PC-9 (cell line): ENCODE results near the gene ERVV-1. TPM values are rescaled to one million over a fixed set of nuclear protein-coding genes. Genes with fewer than 3 reads are reported as not detected.

ENCODE experiments used
- BruUV-seq: library from RNA; stranded (reverse); fragments of 400-500 nt; replicated peaks from 2 replicates; lab custom pipeline; 2021; lab: Mats Ljungman, UMichigan
- CTCF ChIA-PET: fragments of 300-600 bp; sonication (Branson Sonifier 250); formaldehyde crosslinking; loops from one replicate; lab custom pipeline; 2022; ENCODE audit warnings: antibody characterized with exemption; lab: Charles Lee
- POLR2A ChIA-PET: fragments of 300-600 bp; sonication (Branson Sonifier 250); formaldehyde crosslinking; loops from one replicate; lab custom pipeline; 2022; ENCODE audit warnings: antibody characterized with exemption; ENCODE audit not compliant: unreplicated experiment; lab: Charles Lee
- DNase-seq, 2 experiments: peaks; one replicate each; pipeline versions ENCODE4 v3.0.0 to v3.0.0-alpha.2; 2015 to 2022; ENCODE audit warnings: mixed read lengths in 1 of 2
- H2AFZ ChIP-seq: fragments of 200-600 bp; sonication (generic); 2 replicates; pipeline ENCODE4 v1.8.1; 2017; ENCODE audit warnings: antibody characterized with exemption
- H3F3A ChIP-seq: fragments of 200-600 bp; sonication (generic); 2 replicates; pipeline ENCODE4 v1.8.1; 2017; ENCODE audit warnings: antibody characterized with exemption, mild to moderate bottlenecking, low read depth; ENCODE audit not compliant: insufficient read depth
- H3K27ac ChIP-seq: fragments of 200-600 bp; sonication (generic); 2 replicates; pipeline ENCODE4 v1.6.1; 2016; ENCODE audit warnings: mixed run types
- H3K27me3 ChIP-seq: fragments of 200-600 bp; sonication (generic); 2 replicates; pipeline ENCODE4 v1.6.1; 2016; ENCODE audit warnings: low read depth, mixed run types; ENCODE audit not compliant: insufficient read depth
- H3K36me3 ChIP-seq: fragments of 200-600 bp; sonication (generic); 2 replicates; pipeline ENCODE4 v1.6.1; 2016; ENCODE audit warnings: low read depth, mixed run types
- H3K4me1 ChIP-seq: fragments of 200-600 bp; sonication (generic); replicated peaks from 2 replicates; pipeline ENCODE4 v1.6.1; 2016; ENCODE audit warnings: mixed run types; ENCODE audit not compliant: insufficient read depth
- H3K4me2 ChIP-seq: fragments of 200-600 bp; sonication (generic); 2 replicates; pipeline ENCODE4 v1.6.1; 2017; ENCODE audit warnings: mixed run types
- H3K4me3 ChIP-seq: fragments of 200-600 bp; sonication (generic); 2 replicates; pipeline ENCODE4 v1.6.1; 2016; ENCODE audit warnings: mixed run types
- H3K79me2 ChIP-seq: fragments of 200-600 bp; sonication (generic); 2 replicates; pipeline ENCODE4 v1.6.1; 2017; ENCODE audit warnings: low read depth, mixed run types
- H3K9me2 ChIP-seq: fragments of 200-600 bp; sonication (generic); 2 replicates; pipeline ENCODE4 v1.8.1; 2017; ENCODE audit warnings: mild to moderate bottlenecking; ENCODE audit not compliant: insufficient read depth
- H3K9me3 ChIP-seq: fragments of 200-600 bp; sonication (generic); 2 replicates; pipeline ENCODE4 v1.8.1; 2016; ENCODE audit warnings: low read depth; ENCODE audit not compliant: insufficient read depth
- H4K20me1 ChIP-seq: fragments of 200-600 bp; sonication (generic); 2 replicates; pipeline ENCODE4 v1.8.1; 2017; ENCODE audit not compliant: insufficient read depth
- CTCF ChIP-seq: fragments of 200-600 bp; sonication (generic); conservative IDR thresholded peaks from 2 replicates; pipeline ENCODE4 v1.6.1; 2017; ENCODE audit warnings: mixed run types, antibody characterized with exemption, mild to moderate bottlenecking, moderate library complexity
- EZH2 ChIP-seq: fragments of 200-600 bp; sonication (generic); IDR thresholded peaks from 2 replicates; pipeline ENCODE4 v1.8.0; 2017; ENCODE audit warnings: antibody characterized with exemption, low read depth
- intact Hi-C: fragments of 100-400 bp; cut with micrococcal nuclease; formaldehyde crosslinking; loops from one replicate; pipeline ENCODE4 v1.10.0; 2022; ENCODE audit not compliant: unreplicated experiment
- total RNA-seq: library from RNA; stranded (reverse); gene quantifications from 2 replicates; pipeline ENCODE4 v1.2.3, GENCODE V29; 2021

Gene ERVV-1
- total RNA-seq, 1 experiment from 2014 or later = not detected

- BruUV-seq = no TSS peak
- Histone ChIP-seq H3K4me2 (no peak overlapping the region), H4K20me1 (no peaks in the 10 kb centered on the region), H3F3A (peaks cover 6% of the 10 kb centered on the region; the same call in 1 of the 2 replicates), H3K9me2 (no peaks in the 10 kb centered on the region), H3K4me3 (no peak overlapping the region), H3K36me3 (0 out of 2 replicates have a peak, but pooled peaks cover 7% of the 10 kb centered on the region), H3K9me3 (peaks cover 33% of the 10 kb centered on the region), H3K27ac (no peak overlapping the region), H3K79me2 (no peaks in the 10 kb centered on the region), H2AFZ (no peak overlapping the region), H3K27me3 (no peaks in the 10 kb centered on the region), H3K4me1 (peaks cover 16% of the 10 kb centered on the region; the same call in 1 of the 2 replicates)
- POLR2A ChIA-PET = no interaction called here
- CTCF ChIA-PET = no interaction called here
- TF ChIP-seq CTCF = no peak
- no peak for TF ChIP-seq EZH2
- DNase-seq = no peak
- intact Hi-C loops = no loop called here
Measured at GRCh38 chr19:52987221-52987620, 26.5 kb upstream of the ERVV-1 start.

- Histone ChIP-seq H3K27me3 (no peaks in the 10 kb centered on the region), H3F3A (peaks cover 7% of the 10 kb centered on the region; the same call in 1 of the 2 replicates), H4K20me1 (no peaks in the 10 kb centered on the region), H3K27ac (no peak overlapping the region), H3K4me2 (no peak overlapping the region), H3K79me2 (no peaks in the 10 kb centered on the region), H3K9me2 (no peaks in the 10 kb centered on the region), H3K4me1 (peaks cover 25% of the 10 kb centered on the region; the same call in 1 of the 2 replicates), H2AFZ (no peak overlapping the region), H3K9me3 (peaks cover 26% of the 10 kb centered on the region), H3K4me3 (no peak overlapping the region), H3K36me3 (0 out of 2 replicates have a peak, but pooled peaks cover 7% of the 10 kb centered on the region)
- POLR2A ChIA-PET = no interaction called here
- TF ChIP-seq CTCF (no peak), EZH2 (no peak)
- DNase-seq = no peak
- BruUV-seq = no TSS peak
- CTCF ChIA-PET = no interaction called here
- intact Hi-C loops = no loop called here
Measured at GRCh38 chr19:52988506-52988905, 25.2 kb upstream of the ERVV-1 start.

GRCh38 chr19:52990759-52991418 lies 22.8 kb upstream of the ERVV-1 start:
- Histone ChIP-seq H3K79me2 (no peaks in the 10 kb centered on the region), H3F3A (peaks cover 11% of the 10 kb centered on the region), H3K27ac (peak overlapping the region; percentile 89), H3K9me2 (no peaks in the 10 kb centered on the region), H3K27me3 (no peaks in the 10 kb centered on the region), H3K9me3 (peaks cover 9% of the 10 kb centered on the region), H3K36me3 (no peaks in the 10 kb centered on the region), H3K4me1 (peaks cover 25% of the 10 kb centered on the region; the same call in 1 of the 2 replicates), H3K4me3 (peak overlapping the region; percentile 52), H2AFZ (peak overlapping the region; percentile 54), H4K20me1 (no peaks in the 10 kb centered on the region), H3K4me2 (peak overlapping the region; percentile 81)
- ChIA-PET POLR2A (no interaction called here), CTCF (interaction anchor here (0.6 kb wide), 2 partner anchors 262 to 800 kb away, joined by 4 read pairs; no protein-coding TSS in a partner anchor)
- TSS peak; percentile 28 for BruUV-seq
- DNase-seq = peak; percentile 45 to 77
- TF ChIP-seq EZH2 = no peak
- TF ChIP-seq CTCF = no peak
- intact Hi-C loops = loop anchor here (1.0 to 10.0 kb wide), 5 partner anchors 28 to 206 kb away; partner anchors contain the start of genes ZNF320 and ZNF347
